ENCODE data around the gene CCDC197. TPM values are rescaled to one million over a fixed set of nuclear protein-coding genes. Genes with fewer than 3 reads are reported as not detected.
A peak's percentile ranks its signal among the peaks of the same experiment; 100 is the strongest.

Gene CCDC197
- total RNA-seq, 1 donor from 2014 or later: not detected

DNA sequence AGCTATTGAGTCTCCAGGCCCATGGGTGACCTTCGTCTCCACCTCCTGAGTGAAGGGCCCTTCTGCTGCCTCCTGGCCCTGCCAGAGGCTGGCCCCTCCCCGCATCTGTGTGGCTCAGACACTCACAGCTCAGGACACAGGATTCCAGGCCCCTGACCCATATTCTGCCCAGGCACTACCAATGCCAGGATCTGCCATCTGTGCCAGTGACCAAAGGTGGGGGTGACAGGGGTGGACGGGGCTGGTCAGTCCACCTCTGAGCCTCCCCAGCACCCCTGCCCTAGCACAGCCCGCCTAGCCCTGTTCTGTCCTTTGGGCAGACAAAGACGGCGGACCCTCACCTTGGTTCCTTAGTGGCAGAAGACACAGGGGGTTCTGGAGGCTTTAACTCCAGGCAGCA, 23.5 kb upstream of the CCDC197 start:
- Mint-ChIP-seq H3K27me3 (ENCODE audit: unreplicated experiment) (peaks cover 3% of the 10 kb centered on the region), H3K9me3 (ENCODE audit: unreplicated experiment) (no peaks in the 10 kb centered on the region), H3K36me3 (ENCODE audit: low read depth, unreplicated experiment) (no peaks in the 10 kb centered on the region), H3K4me3 (ENCODE audit: unreplicated experiment) (no peak overlapping the region), H3K4me1 (ENCODE audit: unreplicated experiment) (peaks cover 6% of the 10 kb centered on the region), H3K27ac (ENCODE audit: unreplicated experiment) (no peak overlapping the region)
- DNase-seq (ENCODE audit: low spot score): no peak
- TF ChIP-seq, protein P1, sequence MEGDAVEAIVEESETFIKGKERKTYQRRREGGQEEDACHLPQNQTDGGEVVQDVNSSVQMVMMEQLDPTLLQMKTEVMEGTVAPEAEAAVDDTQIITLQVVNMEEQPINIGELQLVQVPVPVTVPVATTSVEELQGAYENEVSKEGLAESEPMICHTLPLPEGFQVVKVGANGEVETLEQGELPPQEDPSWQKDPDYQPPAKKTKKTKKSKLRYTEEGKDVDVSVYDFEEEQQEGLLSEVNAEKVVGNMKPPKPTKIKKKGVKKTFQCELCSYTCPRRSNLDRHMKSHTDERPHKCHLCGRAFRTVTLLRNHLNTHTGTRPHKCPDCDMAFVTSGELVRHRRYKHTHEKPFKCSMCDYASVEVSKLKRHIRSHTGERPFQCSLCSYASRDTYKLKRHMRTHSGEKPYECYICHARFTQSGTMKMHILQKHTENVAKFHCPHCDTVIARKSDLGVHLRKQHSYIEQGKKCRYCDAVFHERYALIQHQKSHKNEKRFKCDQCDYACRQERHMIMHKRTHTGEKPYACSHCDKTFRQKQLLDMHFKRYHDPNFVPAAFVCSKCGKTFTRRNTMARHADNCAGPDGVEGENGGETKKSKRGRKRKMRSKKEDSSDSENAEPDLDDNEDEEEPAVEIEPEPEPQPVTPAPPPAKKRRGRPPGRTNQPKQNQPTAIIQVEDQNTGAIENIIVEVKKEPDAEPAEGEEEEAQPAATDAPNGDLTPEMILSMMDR (IDR thresholded peaks at IDR 0.05; ENCODE audit: unreplicated experiment): no peak

DNA sequence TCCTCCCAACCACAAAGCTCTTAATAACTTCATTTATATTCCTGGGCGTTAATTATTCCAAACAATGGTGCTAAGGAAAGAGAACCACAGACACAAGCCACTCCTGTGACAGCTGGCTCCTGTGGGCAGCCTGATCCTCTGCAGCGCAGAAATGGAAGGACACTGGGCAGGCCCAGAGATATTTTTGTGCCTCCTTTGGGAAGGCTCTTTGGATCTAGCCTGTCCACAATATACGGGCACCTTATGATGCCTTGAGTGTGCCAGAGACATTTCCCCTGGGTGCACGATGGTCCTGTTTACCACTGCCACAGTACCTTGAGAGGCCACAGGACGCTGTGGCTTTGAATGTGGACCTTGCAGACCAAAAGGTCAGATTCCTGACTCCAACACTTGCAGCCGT, 22.8 kb upstream of the CCDC197 start:
- H3K4me3 Mint-ChIP-seq (ENCODE audit: unreplicated experiment): no peak overlapping the region
- H3K27ac Mint-ChIP-seq (ENCODE audit: unreplicated experiment): no peak overlapping the region

DNA sequence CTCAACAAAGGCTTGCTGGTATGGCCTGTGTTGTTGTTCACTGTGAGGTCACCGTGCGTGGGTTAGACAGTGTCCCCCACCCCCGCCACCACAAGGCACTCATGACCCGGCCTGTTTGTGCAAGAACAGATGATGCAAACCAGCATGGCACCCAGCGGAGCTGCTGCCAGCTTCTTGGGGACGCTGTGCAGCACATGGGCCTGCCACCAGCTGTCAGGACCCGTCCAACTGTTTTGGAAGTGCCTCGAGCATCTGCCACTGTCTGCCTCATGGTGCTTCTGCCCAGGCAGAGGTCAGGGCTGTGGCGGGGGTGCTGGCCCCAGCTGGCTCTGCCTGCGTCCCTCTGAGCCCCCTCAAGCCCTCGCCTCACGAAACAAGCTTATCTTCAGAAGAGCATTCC, 22.3 kb upstream of the CCDC197 start:
- TF ChIP-seq, protein P1 (IDR thresholded peaks at IDR 0.05; ENCODE audit: unreplicated experiment): no peak
- peaks cover 6% of the 10 kb centered on the region for H3K4me1 Mint-ChIP-seq (ENCODE audit: unreplicated experiment)
- H3K27ac Mint-ChIP-seq (ENCODE audit: unreplicated experiment): no peak overlapping the region
- no peaks in the 10 kb centered on the region for H3K36me3 Mint-ChIP-seq (ENCODE audit: low read depth, unreplicated experiment)
- peaks cover 3% of the 10 kb centered on the region for H3K27me3 Mint-ChIP-seq (ENCODE audit: unreplicated experiment)
- no peak for DNase-seq (ENCODE audit: low spot score)
- H3K9me3 Mint-ChIP-seq (ENCODE audit: unreplicated experiment): no peaks in the 10 kb centered on the region
- no peak overlapping the region for H3K4me3 Mint-ChIP-seq (ENCODE audit: unreplicated experiment)

More for the DNA sequence above, 22.8 kb upstream of the CCDC197 start:
- peaks cover 6% of the 10 kb centered on the region for H3K4me1 Mint-ChIP-seq (ENCODE audit: unreplicated experiment)
- no peak for DNase-seq (ENCODE audit: low spot score)
- TF ChIP-seq, protein P1 (IDR thresholded peaks at IDR 0.05; ENCODE audit: unreplicated experiment): no peak
- peaks cover 3% of the 10 kb centered on the region for H3K27me3 Mint-ChIP-seq (ENCODE audit: unreplicated experiment)
- no peaks in the 10 kb centered on the region for H3K36me3 Mint-ChIP-seq (ENCODE audit: low read depth, unreplicated experiment)
- H3K9me3 Mint-ChIP-seq (ENCODE audit: unreplicated experiment): no peaks in the 10 kb centered on the region

DNA sequence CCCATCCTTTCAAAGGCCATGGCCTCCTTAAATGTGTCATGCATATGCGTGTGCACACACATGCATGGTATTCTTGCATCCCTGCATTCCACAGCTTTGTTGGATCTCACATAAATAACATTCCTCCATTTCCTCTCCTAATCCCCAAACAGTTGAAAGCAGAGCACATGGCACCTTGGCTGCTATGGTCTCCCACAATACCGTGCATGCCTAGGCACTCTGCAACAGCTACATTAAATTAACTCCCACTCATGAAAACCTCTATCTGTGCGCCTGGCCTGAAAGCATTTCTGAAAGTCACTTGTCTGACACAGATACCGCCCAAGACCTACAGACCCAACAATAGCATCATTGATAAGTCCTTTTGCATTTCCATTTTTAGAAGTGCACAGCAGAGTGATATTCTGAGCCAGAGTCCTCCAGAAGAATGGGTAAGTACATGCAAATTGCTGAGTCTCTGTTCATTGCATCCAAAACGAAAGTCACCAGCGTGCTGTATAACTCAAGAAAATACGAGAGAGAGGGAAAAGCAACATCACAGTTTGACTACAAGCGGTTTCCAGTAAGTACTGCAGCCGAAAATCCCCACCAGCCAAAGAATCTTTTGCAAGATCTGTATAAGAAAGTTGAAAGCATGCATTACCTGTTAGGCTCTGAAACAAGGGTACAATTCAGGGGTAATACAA, 21.2 kb upstream of the CCDC197 start:
- H3K36me3 Mint-ChIP-seq (ENCODE audit: low read depth, unreplicated experiment): no peaks in the 10 kb centered on the region
- H3K4me1 Mint-ChIP-seq (ENCODE audit: unreplicated experiment): peaks cover 6% of the 10 kb centered on the region
- no peak overlapping the region for H3K4me3 Mint-ChIP-seq (ENCODE audit: unreplicated experiment)
- H3K27ac Mint-ChIP-seq (ENCODE audit: unreplicated experiment): no peak overlapping the region
- peaks cover 3% of the 10 kb centered on the region for H3K27me3 Mint-ChIP-seq (ENCODE audit: unreplicated experiment)
- TF ChIP-seq, protein P1 (IDR thresholded peaks at IDR 0.05; ENCODE audit: unreplicated experiment): no peak
- DNase-seq (ENCODE audit: low spot score): no peak
- H3K9me3 Mint-ChIP-seq (ENCODE audit: unreplicated experiment): no peaks in the 10 kb centered on the region

DNA sequence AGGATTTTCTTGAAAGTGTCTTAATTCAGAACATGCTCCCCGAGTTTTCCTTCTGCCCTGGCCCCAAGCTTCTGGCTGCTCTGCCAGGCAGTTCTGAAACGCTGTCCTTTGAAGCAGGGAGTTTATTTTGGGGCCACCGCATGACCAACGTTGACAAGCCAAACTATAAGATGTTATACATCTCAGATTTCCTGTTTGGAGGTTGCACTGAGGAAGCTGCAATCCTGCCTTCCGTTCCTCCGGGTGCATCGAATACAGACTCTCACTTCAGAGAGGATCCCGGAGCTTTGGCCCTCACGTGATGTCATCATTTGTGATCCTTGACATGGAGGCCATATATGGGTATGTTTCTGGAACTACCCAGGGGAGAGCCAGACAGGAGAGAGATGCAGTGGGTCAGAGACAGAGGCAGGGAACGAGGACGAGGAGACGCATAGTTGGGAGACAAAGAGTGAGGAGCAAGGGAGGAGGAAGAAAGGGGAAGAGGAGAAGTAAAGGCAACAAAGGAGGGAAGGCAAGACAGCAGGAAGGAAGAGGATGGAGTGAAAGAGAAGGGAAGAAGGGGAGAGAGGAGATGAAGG, 20.5 kb upstream of the CCDC197 start, which contains the start of gene ASB2:
Gene ASB2, minus strand, starts transcription at position 94 of the 581 bp plus-strand sequence. CDS start 12,031 bp downstream, outside the sequence.
- Mint-ChIP-seq H3K4me1 (ENCODE audit: unreplicated experiment) (peaks cover 6% of the 10 kb centered on the region), H3K4me3 (ENCODE audit: unreplicated experiment) (no peak within 1 kb of the TSS), H3K9me3 (ENCODE audit: unreplicated experiment) (no peaks in the 10 kb centered on the region), H3K27me3 (ENCODE audit: unreplicated experiment) (peaks cover 3% of the 10 kb centered on the region), H3K27ac (ENCODE audit: unreplicated experiment) (peak within 1 kb of the TSS; percentile 18), H3K36me3 (ENCODE audit: low read depth, unreplicated experiment) (no peaks in the 10 kb centered on the region)
- TF ChIP-seq, protein P1 (IDR thresholded peaks at IDR 0.05; ENCODE audit: unreplicated experiment): no peak
- DNase-seq (ENCODE audit: low spot score): no peak

Measured in endothelial cell (in vitro differentiated cells).